Neural progenitor cell (in vitro differentiated cells): ENCODE measurements around the gene ARSD. TPM values are rescaled to one million over a fixed set of nuclear protein-coding genes. Genes with fewer than 3 reads are reported as not detected.
A peak's percentile ranks its signal among the peaks of the same experiment; 100 is the strongest.

ENCODE experiments used
- DNase-seq: peaks from one replicate; pipeline ENCODE4 v3.0.0-alpha.2; 2016; ENCODE audit warnings: low spot score
- H2AFZ ChIP-seq: fragments of 200-600 bp; sonication (generic); replicated peaks from 2 replicates; pipeline ENCODE4 v1.6.1; 2016; ENCODE audit warnings: antibody characterized with exemption
- H3F3A ChIP-seq: fragments of 200-600 bp; sonication (generic); 2 replicates; pipeline ENCODE4 v1.6.1; 2016; ENCODE audit warnings: antibody characterized with exemption, low read depth
- H3K27ac ChIP-seq: fragments of 200-600 bp; sonication (generic); 2 replicates; pipeline ENCODE4 v1.5.1; 2016; ENCODE audit warnings: mild to moderate bottlenecking
- H3K27me3 ChIP-seq: fragments of 200-600 bp; sonication (generic); 2 replicates; pipeline ENCODE4 v1.6.1; 2016; ENCODE audit warnings: mild to moderate bottlenecking, moderate library complexity
- H3K36me3 ChIP-seq: fragments of 200-600 bp; sonication (generic); 2 replicates; pipeline ENCODE4 v1.5.1; 2016
- H3K4me1 ChIP-seq: fragments of 200-600 bp; sonication (generic); 2 replicates; pipeline ENCODE4 v1.6.1; 2016; ENCODE audit warnings: mixed run types
- H3K4me2 ChIP-seq: fragments of 200-600 bp; sonication (generic); 2 replicates; pipeline ENCODE4 v1.6.1; 2016
- H3K4me3 ChIP-seq: fragments of 200-600 bp; sonication (generic); 2 replicates; pipeline ENCODE4 v1.5.1; 2016
- H3K79me2 ChIP-seq: fragments of 200-600 bp; sonication (generic); 2 replicates; pipeline ENCODE4 v1.6.1; 2016; ENCODE audit warnings: low read depth
- H3K9ac ChIP-seq: fragments of 200-600 bp; sonication (generic); 2 replicates; pipeline ENCODE4 v1.6.1; 2016
- H3K9me3 ChIP-seq: fragments of 200-600 bp; sonication (generic); 2 replicates; pipeline ENCODE4 v1.5.1; 2016; ENCODE audit warnings: low read depth
- H4K20me1 ChIP-seq: fragments of 200-600 bp; sonication (generic); 2 replicates; pipeline ENCODE4 v1.6.1; 2016; ENCODE audit warnings: low read depth
- H3K27ac Mint-ChIP-seq: 3 replicates; pipeline ENCODE4 v1.8.0; 2021; ENCODE audit warnings: mixed read lengths
- H3K27me3 Mint-ChIP-seq: 2 replicates; pipeline ENCODE4 v1.8.0; 2022; ENCODE audit warnings: low read depth, mild to moderate bottlenecking, inconsistent platforms, moderate library complexity, mixed read lengths; ENCODE audit not compliant: insufficient read depth
- H3K36me3 Mint-ChIP-seq: 3 replicates; pipeline ENCODE4 v1.8.0; 2021; ENCODE audit warnings: mixed read lengths
- H3K4me1 Mint-ChIP-seq: 3 replicates; pipeline ENCODE4 v1.8.0; 2021; ENCODE audit warnings: mixed read lengths
- H3K4me3 Mint-ChIP-seq: 3 replicates; pipeline ENCODE4 v1.8.0; 2021; ENCODE audit warnings: mild to moderate bottlenecking, moderate library complexity, mixed read lengths
- H3K9me3 Mint-ChIP-seq: 3 replicates; pipeline ENCODE4 v1.8.0; 2020; ENCODE audit warnings: mixed read lengths
- CTCF ChIP-seq: fragments of 200-600 bp; sonication (generic); IDR thresholded peaks from 2 replicates; pipeline ENCODE4 v1.5.1; 2017; ENCODE audit warnings: antibody characterized with exemption, mild to moderate bottlenecking
- EZH2 ChIP-seq: fragments of 200-600 bp; sonication (generic); IDR thresholded peaks from 2 replicates; pipeline ENCODE4 v1.6.1; 2017; ENCODE audit warnings: antibody characterized with exemption, mild to moderate bottlenecking, moderate library complexity
- EZH2phosphoT487 ChIP-seq: fragments of 200-600 bp; sonication (generic); IDR thresholded peaks from 2 replicates; pipeline ENCODE4 v1.6.1; 2017; ENCODE audit warnings: antibody characterized with exemption
- total RNA-seq: library from RNA; depleted of rRNA; stranded (reverse); fragments of >200 nt; gene quantifications from 2 replicates; pipeline ENCODE4 v1.2.3, GENCODE V29; 2015; ENCODE audit warnings: low replicate concordance

Gene ARSD
- total RNA-seq, 1 donor from 2014 or later: 4.3 TPM

- H3K4me1 ChIP-seq: no peaks in the 10 kb centered on the region
- H3K9ac ChIP-seq: no peak overlapping the region
- no peak for DNase-seq
- no peaks in the 10 kb centered on the region for H4K20me1 ChIP-seq
- H3K36me3 ChIP-seq: no peaks in the 10 kb centered on the region
- H2AFZ ChIP-seq: no peak overlapping the region
- no peak overlapping the region for H3K27ac ChIP-seq
- H3K4me2 ChIP-seq: no peak overlapping the region
- no peaks in the 10 kb centered on the region for H3K27me3 ChIP-seq
- H3K4me3 ChIP-seq: no peak overlapping the region
- H3F3A ChIP-seq: no peaks in the 10 kb centered on the region
- TF ChIP-seq EZH2phosphoT487: no peak
- no peak for TF ChIP-seq EZH2
- TF ChIP-seq CTCF: no peak
- H3K36me3 Mint-ChIP-seq: peaks cover 56% of the 10 kb centered on the region
- H3K4me1 Mint-ChIP-seq: peaks cover 3% of the 10 kb centered on the region
- peaks cover 2% of the 10 kb centered on the region for H3K27me3 Mint-ChIP-seq
- H3K79me2 ChIP-seq: no peaks in the 10 kb centered on the region
- no peak overlapping the region for H3K4me3 Mint-ChIP-seq
- H3K27ac Mint-ChIP-seq: peak overlapping the region; percentile 18
- H3K9me3 Mint-ChIP-seq: peaks cover 5% of the 10 kb centered on the region
- no peaks in the 10 kb centered on the region for H3K9me3 ChIP-seq
Observed at GRCh38 chrX:2867206-2867605, 61.9 kb downstream of the ARSD start.

GRCh38 chrX:2863646-2864045 lies 65.5 kb downstream of the ARSD start:
- Mint-ChIP-seq H3K4me3 (no peak overlapping the region), H3K27me3 (peaks cover 2% of the 10 kb centered on the region), H3K27ac (no peak overlapping the region), H3K4me1 (peaks cover 3% of the 10 kb centered on the region), H3K36me3 (peaks cover 50% of the 10 kb centered on the region), H3K9me3 (no peaks in the 10 kb centered on the region)
- Histone ChIP-seq H3K79me2 (no peaks in the 10 kb centered on the region), H3K4me2 (no peak overlapping the region), H3F3A (peaks cover 3% of the 10 kb centered on the region), H3K9ac (no peak overlapping the region), H4K20me1 (no peaks in the 10 kb centered on the region), H3K27ac (no peak overlapping the region), H3K27me3 (no peaks in the 10 kb centered on the region), H3K36me3 (no peaks in the 10 kb centered on the region), H3K4me3 (no peak overlapping the region), H3K9me3 (no peaks in the 10 kb centered on the region), H3K4me1 (no peaks in the 10 kb centered on the region), H2AFZ (no peak overlapping the region)
- DNase-seq: peak; percentile 16
- TF ChIP-seq EZH2phosphoT487 (no peak), CTCF (no peak), EZH2 (no peak)

- no peak overlapping the region for H3K9ac ChIP-seq
- no peaks in the 10 kb centered on the region for H3K27me3 ChIP-seq
- no peak overlapping the region for H3K27ac ChIP-seq
- H3K9me3 ChIP-seq: no peaks in the 10 kb centered on the region
- H3K4me3 ChIP-seq: no peak overlapping the region
- H3K4me1 Mint-ChIP-seq: peaks cover 3% of the 10 kb centered on the region
- H3K27ac Mint-ChIP-seq: no peak overlapping the region
- no peaks in the 10 kb centered on the region for H3K79me2 ChIP-seq
- DNase-seq: no peak
- TF ChIP-seq EZH2phosphoT487 (no peak), EZH2 (no peak), CTCF (no peak)
- H3K27me3 Mint-ChIP-seq: no peaks in the 10 kb centered on the region
- H2AFZ ChIP-seq: no peak overlapping the region
- no peaks in the 10 kb centered on the region for H3K4me1 ChIP-seq
- no peaks in the 10 kb centered on the region for H4K20me1 ChIP-seq
- H3K4me3 Mint-ChIP-seq: no peak overlapping the region
- no peaks in the 10 kb centered on the region for H3K9me3 Mint-ChIP-seq
- H3K36me3 Mint-ChIP-seq: peaks cover 55% of the 10 kb centered on the region
- peaks cover 7% of the 10 kb centered on the region for H3F3A ChIP-seq
- H3K36me3 ChIP-seq: no peaks in the 10 kb centered on the region
- no peak overlapping the region for H3K4me2 ChIP-seq
Observed at GRCh38 chrX:2862404-2862803, 66.7 kb downstream of the ARSD start.
